ENCODE results near the gene ADO. TPM values are rescaled to one million over a fixed set of nuclear protein-coding genes. Genes with fewer than 3 reads are reported as not detected.
A peak's percentile ranks its signal among the peaks of the same experiment; 100 is the strongest.

ADO gene
- total RNA-seq, 1 donor from 2014 or later = 29.0 TPM

DNA sequence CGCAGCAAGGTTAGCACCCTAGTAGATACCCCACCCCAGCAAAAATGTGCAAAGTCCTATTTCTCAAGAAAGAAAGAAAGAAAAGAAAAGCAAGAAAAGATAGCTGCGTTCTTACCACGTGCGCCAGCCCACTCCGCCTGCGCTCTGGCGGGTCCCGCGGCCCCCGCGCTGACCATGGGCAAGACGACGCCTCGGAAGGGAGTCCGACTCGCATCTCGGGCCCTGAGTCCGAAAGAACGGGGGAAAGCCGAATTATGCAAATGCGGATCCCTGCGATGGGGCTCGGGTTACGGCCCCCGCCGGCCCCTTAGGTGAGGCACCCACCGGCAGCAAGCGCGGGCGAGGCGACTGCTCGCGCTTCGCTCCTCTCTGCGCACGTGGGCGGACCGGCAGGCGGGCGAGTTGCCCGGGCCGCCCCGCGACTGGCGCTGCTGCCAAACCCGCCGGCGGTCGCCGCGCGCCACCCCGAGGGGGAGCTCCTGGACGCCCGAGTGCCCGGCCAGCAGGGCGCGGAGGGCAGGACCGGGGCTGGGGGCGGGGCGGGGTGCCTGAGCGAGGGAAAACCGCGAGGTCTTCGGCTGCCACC is 14.0 kb downstream of the ADO start:
- Mint-ChIP-seq H3K9me3 (ENCODE audit: unreplicated experiment) (no peaks in the 10 kb centered on the region), H3K4me1 (ENCODE audit: low read depth, unreplicated experiment) (peaks cover 18% of the 10 kb centered on the region), H3K36me3 (ENCODE audit: low read depth, unreplicated experiment) (peaks cover 7% of the 10 kb centered on the region), H3K27me3 (ENCODE audit: low read depth, unreplicated experiment) (peaks cover 30% of the 10 kb centered on the region), H3K4me3 (ENCODE audit: unreplicated experiment) (peak overlapping the region; percentile 82), H3K27ac (ENCODE audit: unreplicated experiment) (peak overlapping the region; percentile 87)
- FAIRE-seq (no peak), DNase-seq (ENCODE audit: low read depth) (no peak)
- H4K20me1 ChIP-seq (ENCODE audit: insufficient read depth, low read length) = peaks cover 16% of the 10 kb centered on the region
- H3K9ac ChIP-seq (ENCODE audit: low read length) = no peak overlapping the region
- peak overlapping the region; percentile 85 for H2AFZ ChIP-seq (ENCODE audit: low read depth, low read length)
- H3K4me3 ChIP-seq (ENCODE audit: insufficient read depth, low read depth, low read length) = peak overlapping the region; percentile 89
- H3K9me3 ChIP-seq (ENCODE audit: insufficient read depth, low read depth, low read length) = no peaks in the 10 kb centered on the region
- no peaks in the 10 kb centered on the region for H3K79me2 ChIP-seq (ENCODE audit: insufficient read depth, low read length)
- no peak overlapping the region for H3K27ac ChIP-seq (ENCODE audit: low read depth, low read length)
- TF ChIP-seq, protein P1, sequence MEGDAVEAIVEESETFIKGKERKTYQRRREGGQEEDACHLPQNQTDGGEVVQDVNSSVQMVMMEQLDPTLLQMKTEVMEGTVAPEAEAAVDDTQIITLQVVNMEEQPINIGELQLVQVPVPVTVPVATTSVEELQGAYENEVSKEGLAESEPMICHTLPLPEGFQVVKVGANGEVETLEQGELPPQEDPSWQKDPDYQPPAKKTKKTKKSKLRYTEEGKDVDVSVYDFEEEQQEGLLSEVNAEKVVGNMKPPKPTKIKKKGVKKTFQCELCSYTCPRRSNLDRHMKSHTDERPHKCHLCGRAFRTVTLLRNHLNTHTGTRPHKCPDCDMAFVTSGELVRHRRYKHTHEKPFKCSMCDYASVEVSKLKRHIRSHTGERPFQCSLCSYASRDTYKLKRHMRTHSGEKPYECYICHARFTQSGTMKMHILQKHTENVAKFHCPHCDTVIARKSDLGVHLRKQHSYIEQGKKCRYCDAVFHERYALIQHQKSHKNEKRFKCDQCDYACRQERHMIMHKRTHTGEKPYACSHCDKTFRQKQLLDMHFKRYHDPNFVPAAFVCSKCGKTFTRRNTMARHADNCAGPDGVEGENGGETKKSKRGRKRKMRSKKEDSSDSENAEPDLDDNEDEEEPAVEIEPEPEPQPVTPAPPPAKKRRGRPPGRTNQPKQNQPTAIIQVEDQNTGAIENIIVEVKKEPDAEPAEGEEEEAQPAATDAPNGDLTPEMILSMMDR (IDR thresholded peaks at IDR 0.05; ENCODE audit: insufficient read depth, low read depth, low read length) = no peak
- peak; percentile 62 for TF ChIP-seq EZH2 (IDR thresholded peaks at IDR 0.05; ENCODE audit: insufficient read depth, low read length)
- peaks cover 45% of the 10 kb centered on the region for H3K27me3 ChIP-seq (ENCODE audit: insufficient read depth, low read length)
- peaks cover 25% of the 10 kb centered on the region for H3K4me1 ChIP-seq (ENCODE audit: insufficient read depth, low read length)
- H3K4me2 ChIP-seq (ENCODE audit: low read length) = peak overlapping the region; percentile 99
- no peaks in the 10 kb centered on the region for H3K36me3 ChIP-seq (ENCODE audit: insufficient read depth, low read length)

DNA sequence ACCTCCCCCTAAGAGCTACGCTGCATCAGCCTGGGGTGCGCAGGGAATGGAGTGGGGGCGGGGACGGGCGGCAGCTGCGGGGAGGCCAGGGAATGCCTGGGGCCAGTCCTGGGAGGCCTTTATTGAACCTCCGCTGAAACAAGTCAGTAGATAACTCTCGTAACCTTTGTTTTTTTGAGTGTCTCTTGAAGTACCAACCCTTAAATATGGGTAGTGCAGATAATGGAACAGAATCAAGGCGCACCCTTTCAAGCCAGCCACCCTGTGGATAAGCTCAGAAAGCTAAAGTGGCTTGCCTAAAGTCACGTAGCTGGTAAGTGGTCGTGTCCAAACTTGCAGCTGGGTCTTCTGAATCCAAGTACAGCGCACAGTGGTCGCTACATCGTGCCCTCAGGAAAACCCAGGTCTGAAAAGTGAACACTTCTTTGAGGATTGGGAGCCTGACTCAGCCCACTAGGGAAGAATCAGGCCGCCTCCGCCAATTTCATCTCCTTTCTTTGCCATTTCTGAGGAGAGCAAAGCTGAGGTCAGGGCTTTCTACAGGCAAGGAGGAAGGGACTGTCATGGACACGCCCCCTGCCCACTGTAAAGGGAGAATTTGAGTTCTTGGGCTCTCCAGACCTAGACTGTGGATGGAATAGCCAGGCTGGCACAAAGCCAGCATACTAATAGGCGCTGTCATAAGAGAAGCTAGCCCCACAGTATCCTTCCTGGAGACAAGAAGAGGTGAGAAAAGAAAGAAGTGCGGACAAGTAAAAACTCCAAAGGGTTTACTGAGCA is 14.8 kb downstream of the ADO start:
- H2AFZ ChIP-seq (ENCODE audit: low read depth, low read length) = no peak overlapping the region

More for the DNA sequence above, 14.8 kb downstream of the ADO start:
- Mint-ChIP-seq H3K9me3 (ENCODE audit: unreplicated experiment) (no peaks in the 10 kb centered on the region), H3K4me1 (ENCODE audit: low read depth, unreplicated experiment) (peaks cover 11% of the 10 kb centered on the region), H3K27ac (ENCODE audit: unreplicated experiment) (no peak overlapping the region), H3K4me3 (ENCODE audit: unreplicated experiment) (peak overlapping the region; percentile 50), H3K27me3 (ENCODE audit: low read depth, unreplicated experiment) (peaks cover 28% of the 10 kb centered on the region), H3K36me3 (ENCODE audit: low read depth, unreplicated experiment) (peaks cover 1% of the 10 kb centered on the region)
- H3K27ac ChIP-seq (ENCODE audit: low read depth, low read length) = no peak overlapping the region
- H3K27me3 ChIP-seq (ENCODE audit: insufficient read depth, low read length) = peaks cover 39% of the 10 kb centered on the region
- no peaks in the 10 kb centered on the region for H3K9me3 ChIP-seq (ENCODE audit: insufficient read depth, low read depth, low read length)
- H4K20me1 ChIP-seq (ENCODE audit: insufficient read depth, low read length) = peaks cover 9% of the 10 kb centered on the region
- FAIRE-seq (no peak), DNase-seq (ENCODE audit: low read depth) (peak; percentile 13)
- H3K4me1 ChIP-seq (ENCODE audit: insufficient read depth, low read length) = peaks cover 25% of the 10 kb centered on the region
- no peak overlapping the region for H3K9ac ChIP-seq (ENCODE audit: low read length)
- no peaks in the 10 kb centered on the region for H3K36me3 ChIP-seq (ENCODE audit: insufficient read depth, low read length)
- no peak overlapping the region for H3K4me3 ChIP-seq (ENCODE audit: insufficient read depth, low read depth, low read length)
- H3K4me2 ChIP-seq (ENCODE audit: low read length) = peak overlapping the region; percentile 99
- no peaks in the 10 kb centered on the region for H3K79me2 ChIP-seq (ENCODE audit: insufficient read depth, low read length)
- TF ChIP-seq, protein P1 (IDR thresholded peaks at IDR 0.05; ENCODE audit: insufficient read depth, low read depth, low read length) = no peak
- TF ChIP-seq EZH2 (IDR thresholded peaks at IDR 0.05; ENCODE audit: insufficient read depth, low read length) = no peak

Measured in astrocyte (in vitro differentiated cells and primary cell).